ENCODE results near the gene GLO1. TPM values are rescaled to one million over a fixed set of nuclear protein-coding genes. Genes with fewer than 3 reads are reported as not detected.

The GLO1 gene
- total RNA-seq, 1 experiment from 2014 or later = 188 TPM

DNA sequence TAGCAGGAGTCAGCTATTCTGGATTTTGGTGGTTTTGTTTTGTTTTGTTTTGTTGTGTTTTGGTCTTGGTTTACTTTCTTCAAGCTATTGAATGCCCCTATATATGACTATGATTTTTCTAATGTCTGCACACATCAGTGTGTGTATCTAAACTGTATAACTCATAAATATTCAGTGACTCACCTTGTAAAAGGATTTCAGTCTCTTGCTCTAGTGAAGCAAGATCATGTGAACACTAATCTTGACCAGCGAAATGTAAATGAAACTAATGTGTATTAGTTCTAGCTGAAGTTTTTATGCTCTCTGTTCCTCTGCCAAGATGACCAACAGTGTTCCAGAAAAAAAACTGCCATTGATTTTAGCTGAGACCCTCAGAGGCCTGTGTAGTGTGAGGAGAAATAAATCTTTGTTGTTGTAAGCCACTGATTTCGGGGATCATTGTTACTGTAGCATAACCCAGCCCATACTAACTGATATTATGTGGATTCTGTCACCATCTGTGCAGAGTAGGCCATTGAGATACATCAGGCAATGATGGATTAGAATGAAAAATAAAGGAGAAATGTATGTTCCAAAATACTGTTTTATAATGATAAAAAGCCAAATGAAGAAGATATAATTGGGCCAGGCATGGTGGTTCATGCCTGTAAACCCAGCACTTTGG lies 51.7 kb downstream of the GLO1 start:
- H3K56ac ChIP-seq (ENCODE audit: insufficient read length, low read depth, low read length) = no peak overlapping the region
- no peaks in the 10 kb centered on the region for H3K9me3 ChIP-seq (ENCODE audit: control insufficient read depth, low read depth, low read length)
- no peak overlapping the region for H2BK15ac ChIP-seq (ENCODE audit: low read depth, low read length)
- no peak overlapping the region for H3K4me2 ChIP-seq (ENCODE audit: insufficient read depth, insufficient read length, low read length)
- H4K5ac ChIP-seq (ENCODE audit: insufficient read length, low read depth, low read length) = no peak overlapping the region
- H3K27me3 ChIP-seq (ENCODE audit: insufficient read depth, low read length) = no peaks in the 10 kb centered on the region
- DNase-seq = no peak
- H3K4ac ChIP-seq (ENCODE audit: low read depth, low read length) = no peak overlapping the region
- no peak overlapping the region for H2BK12ac ChIP-seq (ENCODE audit: insufficient read length, low read depth, low read length)
- H3K79me1 ChIP-seq (ENCODE audit: insufficient read depth, low read depth, low read length, poor library complexity, severe bottlenecking) = no peaks in the 10 kb centered on the region
- Mint-ChIP-seq H3K36me3 (ENCODE audit: insufficient read depth in 1 of 3, low read depth in 3 of 3) (peaks cover 0 to 4% (median 2%) of the 10 kb centered on the region in 3 experiments; a peak in 2 of 7 replicates), H3K9me3 (peaks cover 0 to 4% of the 10 kb centered on the region in 2 experiments; a peak in 1 of 5 replicates), H3K27ac (no peak overlapping the region), H3K27me3 (ENCODE audit: low read depth) (no peaks in the 10 kb centered on the region), H3K4me1 (peaks cover 0 to 3% of the 10 kb centered on the region in 2 experiments; a peak in 2 of 4 replicates), H3K4me3 (no peak overlapping the region)
- no peak overlapping the region for H2AK5ac ChIP-seq (ENCODE audit: insufficient read length, low read length)
- H3K9ac ChIP-seq (ENCODE audit: extremely low read depth, insufficient read length, low read length) = no peak overlapping the region
- no peak overlapping the region for H3K14ac ChIP-seq (ENCODE audit: insufficient read depth, low read length)
- H2BK20ac ChIP-seq (ENCODE audit: low read depth, low read length, poor library complexity, severe bottlenecking) = no peak overlapping the region
- no peaks in the 10 kb centered on the region for H3K79me2 ChIP-seq (ENCODE audit: insufficient read depth, low read length)
- no peak overlapping the region for H3K18ac ChIP-seq (ENCODE audit: insufficient read length, low read depth, low read length)
- H4K8ac ChIP-seq (replicated peaks; ENCODE audit: insufficient read length, low read depth, low read length) = no peak overlapping the region
- no peak overlapping the region for H3K23ac ChIP-seq (ENCODE audit: insufficient read length, low read depth, low read length)
- H2AFZ ChIP-seq (ENCODE audit: low read length) = no peak overlapping the region
- no peak overlapping the region for H3K27ac ChIP-seq (ENCODE audit: insufficient read length, low read depth, low read length)
- no CpG with 5 or more reads among the region's 2 CpGs for WGBS (ENCODE audit: extremely low coverage, insufficient read length, low lambda C conversion rate)
- H3K4me1 ChIP-seq (ENCODE audit: insufficient read depth, low read length) = no peaks in the 10 kb centered on the region
- no peak overlapping the region for H4K91ac ChIP-seq (ENCODE audit: insufficient read length, low read depth, low read length)
- no peaks in the 10 kb centered on the region for H3K23me2 ChIP-seq (ENCODE audit: insufficient read length, low read depth, low read length, poor library complexity, severe bottlenecking)
- TF ChIP-seq, protein P1, sequence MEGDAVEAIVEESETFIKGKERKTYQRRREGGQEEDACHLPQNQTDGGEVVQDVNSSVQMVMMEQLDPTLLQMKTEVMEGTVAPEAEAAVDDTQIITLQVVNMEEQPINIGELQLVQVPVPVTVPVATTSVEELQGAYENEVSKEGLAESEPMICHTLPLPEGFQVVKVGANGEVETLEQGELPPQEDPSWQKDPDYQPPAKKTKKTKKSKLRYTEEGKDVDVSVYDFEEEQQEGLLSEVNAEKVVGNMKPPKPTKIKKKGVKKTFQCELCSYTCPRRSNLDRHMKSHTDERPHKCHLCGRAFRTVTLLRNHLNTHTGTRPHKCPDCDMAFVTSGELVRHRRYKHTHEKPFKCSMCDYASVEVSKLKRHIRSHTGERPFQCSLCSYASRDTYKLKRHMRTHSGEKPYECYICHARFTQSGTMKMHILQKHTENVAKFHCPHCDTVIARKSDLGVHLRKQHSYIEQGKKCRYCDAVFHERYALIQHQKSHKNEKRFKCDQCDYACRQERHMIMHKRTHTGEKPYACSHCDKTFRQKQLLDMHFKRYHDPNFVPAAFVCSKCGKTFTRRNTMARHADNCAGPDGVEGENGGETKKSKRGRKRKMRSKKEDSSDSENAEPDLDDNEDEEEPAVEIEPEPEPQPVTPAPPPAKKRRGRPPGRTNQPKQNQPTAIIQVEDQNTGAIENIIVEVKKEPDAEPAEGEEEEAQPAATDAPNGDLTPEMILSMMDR (conservative IDR thresholded peaks at IDR 0.05) = no peak
- no peak overlapping the region for H3T11ph ChIP-seq (ENCODE audit: low read length)
- H2BK5ac ChIP-seq (ENCODE audit: insufficient read length, low read length) = no peak overlapping the region
- H2BK120ac ChIP-seq (ENCODE audit: low read depth, low read length, poor library complexity, severe bottlenecking) = no peak overlapping the region
- H4K20me1 ChIP-seq (ENCODE audit: control insufficient read depth, insufficient read depth, insufficient read length) = no peaks in the 10 kb centered on the region
